ENCODE measurements around the gene TMEM40. TPM values are rescaled to one million over a fixed set of nuclear protein-coding genes. Genes with fewer than 3 reads are reported as not detected.

The TMEM40 gene
- total and polyA plus RNA-seq, 2 donors (not counting 1 experiment from before 2014, with no cell fraction given) = 0.33 TPM; not detected in 1

- no peaks in the 10 kb centered on the region for H3K36me3 ChIP-seq (replicated peaks in 1 of 2; ENCODE audit: control extremely low read depth in 1 of 2, control insufficient read depth in 1 of 2, extremely low read depth in 1 of 2, insufficient read depth in 2 of 2, low read length in 1 of 2)
- H3K79me2 ChIP-seq (ENCODE audit: control insufficient read depth, insufficient read depth, low read length) = no peaks in the 10 kb centered on the region
- 89% methylated on average over 7 of the region's 11 CpGs for WGBS (ENCODE audit: insufficient coverage)
- peaks cover 0 to 13% (median 0%) of the 10 kb centered on the region in 4 experiments for H3K27me3 ChIP-seq (replicated peaks in 1 of 4; ENCODE audit: control extremely low read depth in 1 of 4, control insufficient read depth in 3 of 4, insufficient read depth in 4 of 4, low read length in 3 of 4)
- H4K20me1 ChIP-seq (ENCODE audit: control insufficient read depth, insufficient read depth, low read length, poor library complexity, severe bottlenecking) = no peaks in the 10 kb centered on the region
- ChIA-PET CTCF (no interaction called here), POLR2A (no interaction called here)
- H3K9me3 Mint-ChIP-seq (ENCODE audit: insufficient read depth) = no peaks in the 10 kb centered on the region
- H3K9ac ChIP-seq (ENCODE audit: low read length) = no peak overlapping the region
- peaks cover 16% of the 10 kb centered on the region for H3K27me3 Mint-ChIP-seq
- ATAC-seq (ENCODE audit: low read depth) = no peak
- no peak overlapping the region for H3K27ac Mint-ChIP-seq
- H3K4me1 Mint-ChIP-seq = peaks cover 5% of the 10 kb centered on the region
- no peak for DNase-seq
- H3K4me3 Mint-ChIP-seq = no peak overlapping the region
- H2AFZ ChIP-seq (ENCODE audit: insufficient read depth, low read depth, low read length, poor library complexity, severe bottlenecking) = no peak overlapping the region
- intact Hi-C loops (cut with micrococcal nuclease) = no loop called here
- no peak overlapping the region for H3K27ac ChIP-seq (ENCODE audit: low read length in 2 of 2)
- no peak overlapping the region for H3K4me2 ChIP-seq (replicated peaks; ENCODE audit: low read depth, low read length, poor library complexity, severe bottlenecking)
- no peak for TF ChIP-seq EZH2 (IDR thresholded peaks at IDR 0.05; ENCODE audit: borderline replicate concordance, insufficient read depth, low read depth, low read length, poor library complexity, severe bottlenecking)
- no peak for TF ChIP-seq CTCF (IDR thresholded peaks at IDR 0.05)
- H3K4me3 ChIP-seq (ENCODE audit: control extremely low read depth in 1 of 5, extremely low read depth in 1 of 5, insufficient read depth in 1 of 5, low read depth in 2 of 5, low read length in 4 of 5) = no peak overlapping the region
- H3K9me3 ChIP-seq (ENCODE audit: control extremely low read depth in 1 of 3, control insufficient read depth in 2 of 3, insufficient read depth in 1 of 3, low read length in 2 of 3) = no peaks in the 10 kb centered on the region
- H3K4me1 ChIP-seq (ENCODE audit: control insufficient read depth in 2 of 2, insufficient read depth in 2 of 2, low read length in 2 of 2) = peaks cover under 1% of the 10 kb centered on the region in 2 donors
Observed at GRCh38 chr3:12743583-12743982, 15.5 kb downstream of the TMEM40 start.

GRCh38 chr3:12742330-12743107 lies 16.5 kb downstream of the TMEM40 start:
- Histone ChIP-seq H3K27ac (ENCODE audit: low read length in 2 of 2) (no peak overlapping the region), H3K9ac (ENCODE audit: low read length) (no peak overlapping the region), H4K20me1 (ENCODE audit: control insufficient read depth, insufficient read depth, low read length, poor library complexity, severe bottlenecking) (no peaks in the 10 kb centered on the region), H3K4me3 (ENCODE audit: control extremely low read depth in 1 of 5, extremely low read depth in 1 of 5, insufficient read depth in 1 of 5, low read depth in 2 of 5, low read length in 4 of 5) (no peak overlapping the region), H3K4me1 (ENCODE audit: control insufficient read depth in 2 of 2, insufficient read depth in 2 of 2, low read length in 2 of 2) (no peaks in the 10 kb centered on the region), H2AFZ (ENCODE audit: insufficient read depth, low read depth, low read length, poor library complexity, severe bottlenecking) (no peak overlapping the region), H3K9me3 (ENCODE audit: control extremely low read depth in 1 of 3, control insufficient read depth in 2 of 3, insufficient read depth in 1 of 3, low read length in 2 of 3) (no peaks in the 10 kb centered on the region), H3K27me3 (replicated peaks in 1 of 4; ENCODE audit: control extremely low read depth in 1 of 4, control insufficient read depth in 3 of 4, insufficient read depth in 4 of 4, low read length in 3 of 4) (peaks cover 0 to 17% (median 0%) of the 10 kb centered on the region in 4 experiments), H3K4me2 (replicated peaks; ENCODE audit: low read depth, low read length, poor library complexity, severe bottlenecking) (no peak overlapping the region), H3K36me3 (replicated peaks in 1 of 2; ENCODE audit: control extremely low read depth in 1 of 2, control insufficient read depth in 1 of 2, extremely low read depth in 1 of 2, insufficient read depth in 2 of 2, low read length in 1 of 2) (no peaks in the 10 kb centered on the region), H3K79me2 (ENCODE audit: control insufficient read depth, insufficient read depth, low read length) (no peaks in the 10 kb centered on the region)
- ATAC-seq (ENCODE audit: low read depth) (no peak), DNase-seq (no peak)
- intact Hi-C loops (cut with micrococcal nuclease) = no loop called here
- Mint-ChIP-seq H3K4me3 (no peak overlapping the region), H3K27ac (no peak overlapping the region), H3K4me1 (no peaks in the 10 kb centered on the region), H3K9me3 (ENCODE audit: insufficient read depth) (no peaks in the 10 kb centered on the region), H3K27me3 (peaks cover 16% of the 10 kb centered on the region)
- CTCF ChIA-PET = no interaction called here
- WGBS (ENCODE audit: insufficient coverage) = 90% methylated on average over 2 of the region's 5 CpGs
- TF ChIP-seq EZH2 (IDR thresholded peaks at IDR 0.05; ENCODE audit: borderline replicate concordance, insufficient read depth, low read depth, low read length, poor library complexity, severe bottlenecking) (no peak), CTCF (IDR thresholded peaks at IDR 0.05) (no peak)
- POLR2A ChIA-PET = no interaction called here

Measured in B cell (primary cell).